Keratinocyte (primary cell): Measurements from ENCODE around the gene TREML1. TPM values are rescaled to one million over a fixed set of nuclear protein-coding genes. Genes with fewer than 3 reads are reported as not detected.

Experiments used
- DNase-seq: peaks from one replicate; pipeline ENCODE4 v3.0.0-alpha.2; 2011; ENCODE audit warnings: low read depth, missing footprints, low spot score
- FAIRE-seq: peaks from 2 replicates; lab custom pipeline; 2011; peaks lifted over from hg19 to GRCh38; lab: Jason Lieb, UNC
- H2AFZ ChIP-seq: 2 replicates; pipeline ENCODE4 v1.6.0; 2012; ENCODE audit warnings: low read length, control low read depth, inconsistent platforms; ENCODE audit not compliant: control insufficient read depth
- H3K27ac ChIP-seq: 2 replicates; pipeline ENCODE4 v1.5.1; 2011; ENCODE audit warnings: low read length; ENCODE audit not compliant: control insufficient read depth, insufficient read depth
- H3K27me3 ChIP-seq: 3 replicates; pipeline ENCODE4 v1.6.0; 2011; ENCODE audit warnings: low read length; ENCODE audit not compliant: control insufficient read depth, insufficient read depth; ENCODE audit errors: extremely low read depth
- H3K36me3 ChIP-seq, 2 experiments: 2 replicates in 1 of 2; 3 replicates in 1 of 2; pipeline ENCODE4 v1.5.1; 2011; ENCODE audit warnings: low read length in 2 of 2, mild to moderate bottlenecking in 1 of 2; ENCODE audit not compliant: control insufficient read depth in 2 of 2, insufficient read depth in 2 of 2; ENCODE audit errors: extremely low read depth in 1 of 2
- H3K4me1 ChIP-seq: 3 replicates; pipeline ENCODE4 v1.5.1; 2011; ENCODE audit warnings: low read length; ENCODE audit not compliant: control insufficient read depth, insufficient read depth; ENCODE audit errors: extremely low read depth
- H3K4me2 ChIP-seq: 3 replicates; pipeline ENCODE4 v1.6.0; 2011; ENCODE audit warnings: low read depth, low read length; ENCODE audit not compliant: control insufficient read depth, insufficient read depth; ENCODE audit errors: extremely low read depth
- H3K4me3 ChIP-seq, 3 experiments: fragments of 200-600 bp in 1 of 3; sonication (generic) in 1 of 3; 2 replicates in 2 of 3; 3 replicates in 1 of 3; pipeline ENCODE4 v1.5.1; 2011 to 2016; ENCODE audit warnings: low read length in 3 of 3, mild to moderate bottlenecking in 3 of 3, control low read depth in 2 of 3, inconsistent platforms in 1 of 3, low read depth in 1 of 3, mixed read lengths in 1 of 3, mixed run types in 1 of 3, moderate library complexity in 1 of 3; ENCODE audit not compliant: control insufficient read depth in 2 of 3, insufficient read depth in 2 of 3; ENCODE audit errors: extremely low read depth in 1 of 3
- H3K79me2 ChIP-seq: 2 replicates; pipeline ENCODE4 v1.6.0; 2012; ENCODE audit warnings: low read length; ENCODE audit not compliant: control insufficient read depth, insufficient read depth
- H3K9ac ChIP-seq: 3 replicates; pipeline ENCODE4 v1.6.0; 2011; ENCODE audit warnings: low read length; ENCODE audit not compliant: control insufficient read depth, insufficient read depth; ENCODE audit errors: extremely low read depth
- H3K9me1 ChIP-seq: 3 replicates; pipeline ENCODE4 v1.6.0; 2011; ENCODE audit warnings: low read length; ENCODE audit not compliant: control insufficient read depth, insufficient read depth; ENCODE audit errors: extremely low read depth
- H3K9me3 ChIP-seq: 2 replicates; pipeline ENCODE4 v1.5.1; 2012; ENCODE audit warnings: low read depth, low read length; ENCODE audit not compliant: control insufficient read depth
- H4K20me1 ChIP-seq: 3 replicates; pipeline ENCODE4 v1.6.0; 2011; ENCODE audit warnings: low read length; ENCODE audit not compliant: control insufficient read depth, insufficient read depth; ENCODE audit errors: extremely low read depth
- EZH2 ChIP-seq: IDR thresholded peaks from one replicate; pipeline ENCODE4 v1.6.1; 2012; ENCODE audit warnings: inconsistent platforms, mild to moderate bottlenecking, low read length, moderate library complexity
- dilution Hi-C: fragments of 300-500 bp; cut with MboI; formaldehyde crosslinking; loops from one replicate; pipeline ENCODE4 v1.7.0; 2020; ENCODE audit warnings: low sequenced_read_pairs; ENCODE audit not compliant: extremely low pct_ligation_motif_present
- polyA plus RNA-seq, 5 experiments: library from polyadenylated mRNA; depleted of rRNA in 3 of 5; stranded (reverse) in 3 of 5; stranded (forward) in 1 of 5; unstranded in 1 of 5; fragments of >200 nt; gene quantifications; 1 replicate in 1 of 5; 2 replicates in 3 of 5; 3 replicates in 1 of 5; pipeline versions ENCODE4 v1.2.1 to v1.2.3, GENCODE V29; 2011 to 2012; ENCODE audit warnings: missing spikeins in 2 of 5, low read depth in 1 of 5, low replicate concordance in 1 of 5
- TF ChIP-seq, protein P1 (sequence below), 3 experiments: IDR thresholded peaks in 1 of 3; conservative IDR thresholded peaks in 1 of 3; optimal IDR thresholded peaks in 1 of 3; 2 replicates in 2 of 3; 3 replicates in 1 of 3; pipeline versions ENCODE3 to v1.5.1; 2011; ENCODE audit warnings: low read length in 3 of 3, mild to moderate bottlenecking in 3 of 3, moderate library complexity in 2 of 3, control low read depth in 1 of 3, inconsistent platforms in 1 of 3; ENCODE audit not compliant: insufficient read depth in 2 of 3; ENCODE audit errors: extremely low read depth in 1 of 3

Gene TREML1
- polyA plus RNA-seq, 1 donor (not counting 4 experiments of a cell fraction or from before 2014, with no cell fraction given), result 0.26 TPM

DNA sequence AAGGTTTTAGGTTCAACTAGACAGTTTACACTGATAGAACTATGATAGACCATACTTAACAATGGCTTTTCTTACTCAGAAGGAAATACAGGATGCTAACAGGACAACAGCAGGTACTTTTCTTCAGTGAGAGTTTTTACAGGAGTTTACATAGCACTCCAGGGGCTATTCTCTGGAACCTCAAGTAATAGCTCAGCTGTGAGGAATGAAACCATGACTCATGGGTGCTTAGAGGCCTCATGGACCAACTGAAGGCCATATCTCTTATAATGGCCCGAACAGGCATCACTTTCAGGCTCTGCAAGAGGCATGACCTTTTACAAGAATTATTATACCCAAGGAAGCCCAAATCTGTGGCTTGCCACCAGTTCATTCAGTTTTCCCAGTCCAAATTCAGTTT is 31.8 kb downstream of the TREML1 start:
- FAIRE-seq (no peak), DNase-seq (no peak)
- no peak for TF ChIP-seq EZH2
- TF ChIP-seq, protein P1, sequence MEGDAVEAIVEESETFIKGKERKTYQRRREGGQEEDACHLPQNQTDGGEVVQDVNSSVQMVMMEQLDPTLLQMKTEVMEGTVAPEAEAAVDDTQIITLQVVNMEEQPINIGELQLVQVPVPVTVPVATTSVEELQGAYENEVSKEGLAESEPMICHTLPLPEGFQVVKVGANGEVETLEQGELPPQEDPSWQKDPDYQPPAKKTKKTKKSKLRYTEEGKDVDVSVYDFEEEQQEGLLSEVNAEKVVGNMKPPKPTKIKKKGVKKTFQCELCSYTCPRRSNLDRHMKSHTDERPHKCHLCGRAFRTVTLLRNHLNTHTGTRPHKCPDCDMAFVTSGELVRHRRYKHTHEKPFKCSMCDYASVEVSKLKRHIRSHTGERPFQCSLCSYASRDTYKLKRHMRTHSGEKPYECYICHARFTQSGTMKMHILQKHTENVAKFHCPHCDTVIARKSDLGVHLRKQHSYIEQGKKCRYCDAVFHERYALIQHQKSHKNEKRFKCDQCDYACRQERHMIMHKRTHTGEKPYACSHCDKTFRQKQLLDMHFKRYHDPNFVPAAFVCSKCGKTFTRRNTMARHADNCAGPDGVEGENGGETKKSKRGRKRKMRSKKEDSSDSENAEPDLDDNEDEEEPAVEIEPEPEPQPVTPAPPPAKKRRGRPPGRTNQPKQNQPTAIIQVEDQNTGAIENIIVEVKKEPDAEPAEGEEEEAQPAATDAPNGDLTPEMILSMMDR (optimal IDR thresholded peaks at IDR 0.05 in 1 of 3, IDR thresholded peaks at IDR 0.05 in 1 of 3, conservative IDR thresholded peaks at IDR 0.05 in 1 of 3; ENCODE audit: extremely low read depth in 1 of 3, insufficient read depth in 2 of 3, low read length in 3 of 3), result no peak
- no peaks in the 10 kb centered on the region for H3K36me3 ChIP-seq
- H3K4me1 ChIP-seq, result peaks cover 21% of the 10 kb centered on the region
- no peaks in the 10 kb centered on the region for H4K20me1 ChIP-seq
- H3K9ac ChIP-seq, result no peak overlapping the region
- H3K27me3 ChIP-seq, result no peaks in the 10 kb centered on the region
- no peaks in the 10 kb centered on the region for H3K79me2 ChIP-seq
- no peak overlapping the region for H3K27ac ChIP-seq
- H3K9me1 ChIP-seq, result no peaks in the 10 kb centered on the region
- no peak overlapping the region for H3K4me3 ChIP-seq
- H3K9me3 ChIP-seq, result no peaks in the 10 kb centered on the region
- H3K4me2 ChIP-seq, result no peak overlapping the region
- H2AFZ ChIP-seq, result no peak overlapping the region
- dilution Hi-C loops, result no loop called here

DNA sequence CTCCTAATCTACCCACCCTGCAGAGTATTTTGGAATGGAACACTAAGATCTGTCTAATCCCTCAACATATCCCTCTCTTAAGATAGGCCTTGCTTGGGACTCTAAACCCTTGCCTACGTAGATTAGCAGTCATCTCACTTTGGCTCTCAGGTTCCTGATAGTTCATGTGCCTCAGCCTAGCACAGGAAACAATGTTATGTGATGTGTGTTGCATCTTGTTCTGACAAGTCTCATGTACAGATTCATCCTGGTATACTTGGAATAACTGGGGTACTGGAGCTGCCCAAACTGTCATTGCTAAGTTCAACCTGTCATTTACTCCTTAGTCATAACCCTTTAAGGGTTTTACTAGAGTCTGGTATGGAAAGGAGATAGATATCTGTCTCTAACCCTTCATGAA is 34.1 kb downstream of the TREML1 start:
- Histone ChIP-seq H3K9me3 (no peaks in the 10 kb centered on the region), H3K4me1 (peaks cover 21% of the 10 kb centered on the region), H2AFZ (no peak overlapping the region), H3K36me3 (no peaks in the 10 kb centered on the region), H3K4me3 (no peak overlapping the region), H3K27ac (no peak overlapping the region), H3K9me1 (no peaks in the 10 kb centered on the region), H3K79me2 (no peaks in the 10 kb centered on the region), H4K20me1 (no peaks in the 10 kb centered on the region), H3K4me2 (peak overlapping the region; percentile 31), H3K27me3 (no peaks in the 10 kb centered on the region), H3K9ac (no peak overlapping the region)
- dilution Hi-C loops, result no loop called here
- DNase-seq, result no peak
- peak; percentile 99 for FAIRE-seq
- no peak for TF ChIP-seq EZH2
- TF ChIP-seq, protein P1 (optimal IDR thresholded peaks at IDR 0.05 in 1 of 3, IDR thresholded peaks at IDR 0.05 in 1 of 3, conservative IDR thresholded peaks at IDR 0.05 in 1 of 3; ENCODE audit: extremely low read depth in 1 of 3, insufficient read depth in 2 of 3, low read length in 3 of 3), result no peak
